ENCODE measurements around the gene PDS5B. TPM values are rescaled to one million over a fixed set of nuclear protein-coding genes. Genes with fewer than 3 reads are reported as not detected.

The PDS5B gene
- total RNA-seq: 82.4 and 86.8 TPM in 2 replicates
- long read RNA-seq, full-length matches to known transcripts: 2 of 131 reads
- long read RNA-seq, partial matches to known transcripts: 101 of 131 reads
- long read RNA-seq, other reads (novel, unspliced or antisense): 28 of 131 reads

- Mint-ChIP-seq H3K36me3 (ENCODE audit: low read depth) (peaks cover 3% of the 10 kb centered on the region), H3K27ac (ENCODE audit: unreplicated experiment) (peak within 1 kb of the TSS; percentile 94), H3K4me1 (peaks cover 40% of the 10 kb centered on the region), H3K4me3 (peak within 1 kb of the TSS; percentile 91), H3K9me3 (no peaks in the 10 kb centered on the region), H3K27me3 (ENCODE audit: low read depth) (peaks cover 2% of the 10 kb centered on the region)
- TF ChIP-seq CTCF (conservative IDR thresholded peaks at IDR 0.05): peak; percentile 93
- DNase-seq (ENCODE audit: low read depth, low spot score): peak; percentile 92
Observed at GRCh38 chr13:32586080-32586900, at the start of gene PDS5B. TSS of gene PDS5B (plus strand) at chr13:32586452. CDS start at chr13:32648773, 62,321 bp downstream.

- peaks cover 22% of the 10 kb centered on the region for H3K36me3 Mint-ChIP-seq (ENCODE audit: low read depth)
- H3K4me1 Mint-ChIP-seq: peaks cover 31% of the 10 kb centered on the region
- peak overlapping the region; percentile 98 for H3K27ac Mint-ChIP-seq (ENCODE audit: unreplicated experiment)
- no peak for TF ChIP-seq CTCF (conservative IDR thresholded peaks at IDR 0.05)
- DNase-seq (ENCODE audit: low read depth, low spot score): peak; percentile 5
- H3K4me3 Mint-ChIP-seq: peak overlapping the region; percentile 99
- no peaks in the 10 kb centered on the region for H3K9me3 Mint-ChIP-seq
- H3K27me3 Mint-ChIP-seq (ENCODE audit: low read depth): no peaks in the 10 kb centered on the region
Observed at GRCh38 chr13:32537580-32538142, 48.6 kb upstream of the PDS5B start.

GRCh38 chr13:32538143-32538620 is 48.1 kb upstream of the PDS5B start:
- H3K36me3 Mint-ChIP-seq (ENCODE audit: low read depth): peaks cover 22% of the 10 kb centered on the region
- H3K9me3 Mint-ChIP-seq: no peaks in the 10 kb centered on the region
- H3K4me1 Mint-ChIP-seq: peaks cover 31% of the 10 kb centered on the region
- no peaks in the 10 kb centered on the region for H3K27me3 Mint-ChIP-seq (ENCODE audit: low read depth)
- H3K27ac Mint-ChIP-seq (ENCODE audit: unreplicated experiment): peak overlapping the region; percentile 98
- TF ChIP-seq CTCF (conservative IDR thresholded peaks at IDR 0.05): no peak
- peak; percentile 14 for DNase-seq (ENCODE audit: low read depth, low spot score)
- H3K4me3 Mint-ChIP-seq: peak overlapping the region; percentile 99

GRCh38 chr13:32538621-32539246 is 47.5 kb upstream of the PDS5B start, which contains the start of gene N4BP2L2:
TSS of gene N4BP2L2 (minus strand) at chr13:32538795. CDS start at chr13:32537027, 1,768 bp downstream.
- H3K36me3 Mint-ChIP-seq (ENCODE audit: low read depth): peaks cover 20% of the 10 kb centered on the region
- no peaks in the 10 kb centered on the region for H3K9me3 Mint-ChIP-seq
- peak within 1 kb of the TSS; percentile 98 for H3K27ac Mint-ChIP-seq (ENCODE audit: unreplicated experiment)
- H3K27me3 Mint-ChIP-seq (ENCODE audit: low read depth): no peaks in the 10 kb centered on the region
- peak within 1 kb of the TSS; percentile 99 for H3K4me3 Mint-ChIP-seq
- DNase-seq (ENCODE audit: low read depth, low spot score): peak; percentile 78
- H3K4me1 Mint-ChIP-seq: peaks cover 31% of the 10 kb centered on the region
- peak; percentile 32 for TF ChIP-seq CTCF (conservative IDR thresholded peaks at IDR 0.05)

GRCh38 chr13:32542221-32542620 is 44.0 kb upstream of the PDS5B start:
- H3K27ac Mint-ChIP-seq (ENCODE audit: unreplicated experiment): no peak overlapping the region
- no peaks in the 10 kb centered on the region for H3K9me3 Mint-ChIP-seq
- H3K4me3 Mint-ChIP-seq: no peak overlapping the region
- DNase-seq (ENCODE audit: low read depth, low spot score): no peak
- TF ChIP-seq CTCF (conservative IDR thresholded peaks at IDR 0.05): no peak
- H3K4me1 Mint-ChIP-seq: peaks cover 9% of the 10 kb centered on the region
- peaks cover 2% of the 10 kb centered on the region for H3K36me3 Mint-ChIP-seq (ENCODE audit: low read depth)
- peaks cover 4% of the 10 kb centered on the region for H3K27me3 Mint-ChIP-seq (ENCODE audit: low read depth)
